ENCODE results near the gene ZGLP1. TPM values are rescaled to one million over a fixed set of nuclear protein-coding genes. Genes with fewer than 3 reads are reported as not detected.

Gene ZGLP1
- total and polyA plus RNA-seq, 2 of the 13 experiments (the other 11 are each of a cell fraction or from before 2014, with no cell fraction given) = 2.4 to 3.0 TPM

- TF ChIP-seq YEATS2 (CRISPR knock-in tag; IDR thresholded peaks at IDR 0.05; ENCODE audit: borderline replicate concordance) (no peak), ZNF180 (CRISPR knock-in tag; IDR thresholded peaks at IDR 0.05; ENCODE audit: borderline replicate concordance, low read depth) (no peak)
- TF ChIP-seq, protein P1, sequence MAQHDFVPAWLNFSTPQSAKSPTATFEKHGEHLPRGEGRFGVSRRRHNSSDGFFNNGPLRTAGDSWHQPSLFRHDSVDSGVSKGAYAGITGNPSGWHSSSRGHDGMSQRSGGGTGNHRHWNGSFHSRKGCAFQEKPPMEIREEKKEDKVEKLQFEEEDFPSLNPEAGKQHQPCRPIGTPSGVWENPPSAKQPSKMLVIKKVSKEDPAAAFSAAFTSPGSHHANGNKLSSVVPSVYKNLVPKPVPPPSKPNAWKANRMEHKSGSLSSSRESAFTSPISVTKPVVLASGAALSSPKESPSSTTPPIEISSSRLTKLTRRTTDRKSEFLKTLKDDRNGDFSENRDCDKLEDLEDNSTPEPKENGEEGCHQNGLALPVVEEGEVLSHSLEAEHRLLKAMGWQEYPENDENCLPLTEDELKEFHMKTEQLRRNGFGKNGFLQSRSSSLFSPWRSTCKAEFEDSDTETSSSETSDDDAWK (CRISPR knock-in tag; IDR thresholded peaks at IDR 0.05) = no peak
- TF ChIP-seq, protein P2, sequence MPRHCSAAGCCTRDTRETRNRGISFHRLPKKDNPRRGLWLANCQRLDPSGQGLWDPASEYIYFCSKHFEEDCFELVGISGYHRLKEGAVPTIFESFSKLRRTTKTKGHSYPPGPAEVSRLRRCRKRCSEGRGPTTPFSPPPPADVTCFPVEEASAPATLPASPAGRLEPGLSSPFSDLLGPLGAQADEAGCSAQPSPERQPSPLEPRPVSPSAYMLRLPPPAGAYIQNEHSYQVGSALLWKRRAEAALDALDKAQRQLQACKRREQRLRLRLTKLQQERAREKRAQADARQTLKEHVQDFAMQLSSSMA (CRISPR knock-in tag; IDR thresholded peaks at IDR 0.05) = no peak
These were observed 46.8 kb upstream of the ZGLP1 start (continued) for GRCh38 chr19:10356431-10356830.

GRCh38 chr19:10353793-10354391 lies 44.3 kb upstream of the ZGLP1 start:
- no peak overlapping the region for H3K4me2 ChIP-seq (ENCODE audit: low read depth, low read length)
- 98% methylated on average over 31 of the region's 32 CpGs for whole genome bisulfite sequencing (ENCODE audit: low lambda C conversion rate)

More at GRCh38 chr19:10353793-10354391, 44.3 kb upstream of the ZGLP1 start:
- in situ Hi-C loops (cut with HindIII; ENCODE audit: extremely low pct_ligation_motif_present, low pct_unique_long_range_greater_than_20kb) (no loop called here), intact Hi-C loops (cut with micrococcal nuclease; ENCODE audit: unreplicated experiment) (no loop called here)
- Histone ChIP-seq H3K4me3 (replicated peaks in 1 of 3; ENCODE audit: insufficient read depth in 1 of 3, low read depth in 2 of 3, low read length in 3 of 3) (no peak overlapping the region), H3K9me3 (ENCODE audit: low read length) (no peaks in the 10 kb centered on the region), H3K36me3 (replicated peaks in 1 of 2; ENCODE audit: control insufficient read depth in 1 of 2, insufficient read depth in 2 of 2, low read length in 2 of 2) (peaks cover 5 to 18% of the 10 kb centered on the region in 2 experiments; a peak in 3 of 5 replicates), H3K79me2 (ENCODE audit: insufficient read depth, low read length) (no peaks in the 10 kb centered on the region), H3K9ac (ENCODE audit: insufficient read depth, low read depth, low read length) (no peak overlapping the region), H4K20me1 (ENCODE audit: insufficient read depth, low read length) (no peaks in the 10 kb centered on the region), H3K4me1 (ENCODE audit: insufficient read depth, low read length) (no peaks in the 10 kb centered on the region), H3K27ac (ENCODE audit: extremely low read length, insufficient read depth, low read length) (no peak overlapping the region), H3K27me3 (ENCODE audit: control insufficient read depth in 1 of 2, insufficient read depth in 2 of 2, low read length in 2 of 2) (no peaks in the 10 kb centered on the region), H2AFZ (ENCODE audit: low read length) (no peak overlapping the region)
- FAIRE-seq (no peak), ATAC-seq (peak; percentile 31; the same call in 2 of the 3 replicates), DNase-seq (ENCODE audit: low spot score) (no peak)
- CTCF ChIA-PET (ENCODE audit: low intra/inter-chr PET ratio, low total read pairs) = no interaction called here
- TF ChIP-seq SP1 (IDR thresholded peaks at IDR 0.05) (no peak), SP1 (CRISPR knock-in tag; IDR thresholded peaks at IDR 0.05) (0 out of 2 replicates have a peak, but pooled peaks have one; percentile 26), SAFB2 (CRISPR knock-in tag; IDR thresholded peaks at IDR 0.05; ENCODE audit: borderline replicate concordance, low read depth) (no peak)
- POLR2A ChIA-PET = no interaction called here
- BruUV-seq (replicated peaks) = no TSS peak

Data from HepG2 (cell line).